Measurements from ENCODE around the gene COQ5. TPM values are rescaled to one million over a fixed set of nuclear protein-coding genes. Genes with fewer than 3 reads are reported as not detected.

COQ5 gene, protein sequence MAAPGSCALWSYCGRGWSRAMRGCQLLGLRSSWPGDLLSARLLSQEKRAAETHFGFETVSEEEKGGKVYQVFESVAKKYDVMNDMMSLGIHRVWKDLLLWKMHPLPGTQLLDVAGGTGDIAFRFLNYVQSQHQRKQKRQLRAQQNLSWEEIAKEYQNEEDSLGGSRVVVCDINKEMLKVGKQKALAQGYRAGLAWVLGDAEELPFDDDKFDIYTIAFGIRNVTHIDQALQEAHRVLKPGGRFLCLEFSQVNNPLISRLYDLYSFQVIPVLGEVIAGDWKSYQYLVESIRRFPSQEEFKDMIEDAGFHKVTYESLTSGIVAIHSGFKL
- 10 to 100 TPM; 22.6 to 40.4 (median 28.6) TPM for total RNA-seq

DNA sequence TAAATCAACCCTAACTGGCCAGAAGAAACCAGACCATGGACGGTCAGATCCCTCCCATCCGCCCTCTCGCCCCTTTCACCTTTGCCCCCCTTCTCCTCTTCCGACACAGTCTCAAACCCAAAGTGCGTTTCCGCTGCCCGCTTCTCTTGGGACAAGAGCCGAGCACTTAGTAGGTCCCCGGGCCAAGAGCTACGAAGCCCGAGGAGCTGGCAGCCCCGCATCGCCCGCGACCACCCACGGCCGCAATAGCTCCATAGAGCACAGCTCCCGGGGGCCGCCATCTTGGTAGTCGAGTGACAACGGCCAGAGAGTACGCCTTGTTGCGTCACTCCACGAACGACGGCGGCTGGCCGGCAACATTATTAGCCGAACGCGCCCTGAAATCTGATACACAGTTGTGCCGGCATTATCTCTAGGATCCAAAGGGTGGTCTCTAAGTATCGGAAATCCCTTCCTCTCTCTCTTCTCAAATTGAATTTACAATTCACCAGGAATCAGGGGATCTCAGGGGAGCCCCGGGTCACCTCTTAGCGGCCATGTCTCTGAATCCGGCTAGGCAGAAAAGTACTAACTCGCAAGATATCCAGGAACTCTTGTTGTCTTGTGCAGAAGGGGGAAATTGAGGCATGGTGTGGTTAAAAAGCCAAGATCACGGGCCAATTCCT is at the start of gene COQ5:
COQ5 (minus strand) TSS at position 298 of the 665 bp plus-strand sequence; CDS start at position 281, 17 bp downstream.
- Histone ChIP-seq H3K36me3 (peaks cover 0 to 4% (median 0%) of the 10 kb centered on the region in 3 donors), H3K4me3 (peak within 1 kb of the TSS; percentile 69 to 94 (median 88)), H3K27me3 (no peaks in the 10 kb centered on the region), H3K9me3 (no peaks in the 10 kb centered on the region), H3K27ac (peak within 1 kb of the TSS; percentile 90 to 97 (median 92)), H3K4me1 (peaks cover 0 to 12% (median 2%) of the 10 kb centered on the region in 4 donors)
- peak; percentile 91 to 96 (median 92) for DNase-seq
- peak; percentile 52 to 62 for TF ChIP-seq POLR2A (IDR thresholded peaks at IDR 0.05)
- TF ChIP-seq, protein P1, sequence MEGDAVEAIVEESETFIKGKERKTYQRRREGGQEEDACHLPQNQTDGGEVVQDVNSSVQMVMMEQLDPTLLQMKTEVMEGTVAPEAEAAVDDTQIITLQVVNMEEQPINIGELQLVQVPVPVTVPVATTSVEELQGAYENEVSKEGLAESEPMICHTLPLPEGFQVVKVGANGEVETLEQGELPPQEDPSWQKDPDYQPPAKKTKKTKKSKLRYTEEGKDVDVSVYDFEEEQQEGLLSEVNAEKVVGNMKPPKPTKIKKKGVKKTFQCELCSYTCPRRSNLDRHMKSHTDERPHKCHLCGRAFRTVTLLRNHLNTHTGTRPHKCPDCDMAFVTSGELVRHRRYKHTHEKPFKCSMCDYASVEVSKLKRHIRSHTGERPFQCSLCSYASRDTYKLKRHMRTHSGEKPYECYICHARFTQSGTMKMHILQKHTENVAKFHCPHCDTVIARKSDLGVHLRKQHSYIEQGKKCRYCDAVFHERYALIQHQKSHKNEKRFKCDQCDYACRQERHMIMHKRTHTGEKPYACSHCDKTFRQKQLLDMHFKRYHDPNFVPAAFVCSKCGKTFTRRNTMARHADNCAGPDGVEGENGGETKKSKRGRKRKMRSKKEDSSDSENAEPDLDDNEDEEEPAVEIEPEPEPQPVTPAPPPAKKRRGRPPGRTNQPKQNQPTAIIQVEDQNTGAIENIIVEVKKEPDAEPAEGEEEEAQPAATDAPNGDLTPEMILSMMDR (IDR thresholded peaks at IDR 0.05): no peak

DNA sequence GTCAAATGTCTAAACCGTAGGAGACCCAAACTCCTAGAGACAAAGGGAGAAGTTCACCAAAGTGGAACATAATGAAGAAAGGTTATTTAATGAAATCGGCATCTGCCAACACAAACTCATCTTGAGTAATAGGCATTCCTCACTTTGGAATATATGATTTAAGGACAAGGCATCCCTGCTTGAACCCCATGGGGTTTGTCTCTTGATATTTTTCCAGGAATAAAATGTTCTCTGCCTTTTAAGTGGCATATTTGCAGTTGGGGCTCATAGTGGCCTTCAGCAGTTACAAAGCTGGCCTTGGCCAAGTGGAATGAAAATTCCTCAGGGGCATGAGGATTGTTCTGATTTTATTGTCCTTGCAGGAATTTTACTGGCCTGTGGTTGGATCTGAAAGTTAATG is 45.1 kb upstream of the COQ5 start:
- no peak overlapping the region for H3K4me3 ChIP-seq
- DNase-seq: no peak
- peaks cover 0 to 100% (median 0%) of the 10 kb centered on the region in 3 donors for H3K36me3 ChIP-seq
- no peak overlapping the region for H3K27ac ChIP-seq
- TF ChIP-seq POLR2A (IDR thresholded peaks at IDR 0.05): no peak
- TF ChIP-seq, protein P1 (IDR thresholded peaks at IDR 0.05): no peak
- no peaks in the 10 kb centered on the region for H3K27me3 ChIP-seq
- H3K4me1 ChIP-seq: no peaks in the 10 kb centered on the region
- H3K9me3 ChIP-seq: no peaks in the 10 kb centered on the region

DNA sequence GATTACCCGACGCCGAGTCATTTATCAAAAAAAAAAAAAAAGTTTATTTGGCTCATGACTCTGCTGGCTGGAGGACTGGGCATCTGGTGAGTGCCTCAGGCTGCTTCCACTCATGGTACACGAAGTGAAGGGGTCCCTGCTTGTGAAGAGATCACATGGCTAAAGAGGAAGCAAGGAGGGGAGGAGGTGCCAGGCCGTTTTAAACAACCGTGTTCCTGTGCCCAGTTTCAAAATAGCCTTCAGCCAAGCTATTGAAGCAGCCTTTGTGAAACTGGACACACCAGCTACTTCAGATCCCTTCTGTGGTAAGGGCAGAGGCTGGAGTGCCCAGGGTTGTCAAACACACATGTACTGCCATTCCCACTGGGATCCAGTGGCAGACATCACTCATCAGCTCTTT is 44.6 kb upstream of the COQ5 start:
- no peak for TF ChIP-seq POLR2A (IDR thresholded peaks at IDR 0.05)
- TF ChIP-seq, protein P1 (IDR thresholded peaks at IDR 0.05): no peak
- no peaks in the 10 kb centered on the region for H3K9me3 ChIP-seq
- no peak for DNase-seq
- peaks cover 0 to 100% (median 0%) of the 10 kb centered on the region in 3 donors for H3K36me3 ChIP-seq
- H3K27ac ChIP-seq: no peak overlapping the region
- no peaks in the 10 kb centered on the region for H3K4me1 ChIP-seq
- no peaks in the 10 kb centered on the region for H3K27me3 ChIP-seq
- no peak overlapping the region for H3K4me3 ChIP-seq

DNA sequence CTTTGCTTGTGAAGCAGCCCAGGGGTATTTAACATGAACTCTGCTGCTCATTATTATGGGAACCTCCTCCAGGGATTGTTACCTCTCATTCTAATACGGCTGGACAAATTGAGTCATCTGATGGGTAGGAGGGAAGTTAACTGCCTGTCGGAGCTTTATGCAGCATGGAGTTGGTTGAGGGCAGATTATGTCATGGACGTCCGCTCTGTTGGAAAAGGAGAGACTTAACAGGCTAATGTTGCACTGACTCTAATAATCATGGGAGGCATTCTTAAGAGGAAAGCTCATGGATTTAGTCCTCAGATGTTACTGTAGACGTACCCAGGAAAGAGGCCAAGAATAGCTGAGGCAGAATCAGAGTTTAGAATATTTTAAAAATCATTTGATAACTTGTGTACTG is 42.3 kb upstream of the COQ5 start:
- no peak for DNase-seq
- TF ChIP-seq, protein P1 (IDR thresholded peaks at IDR 0.05): no peak
- no peak for TF ChIP-seq POLR2A (IDR thresholded peaks at IDR 0.05)
- no peaks in the 10 kb centered on the region for H3K27me3 ChIP-seq
- no peak overlapping the region for H3K27ac ChIP-seq
- no peaks in the 10 kb centered on the region for H3K4me1 ChIP-seq
- no peak overlapping the region for H3K4me3 ChIP-seq
- peaks cover 0 to 100% (median 0%) of the 10 kb centered on the region in 3 donors for H3K36me3 ChIP-seq
- no peaks in the 10 kb centered on the region for H3K9me3 ChIP-seq

DNA sequence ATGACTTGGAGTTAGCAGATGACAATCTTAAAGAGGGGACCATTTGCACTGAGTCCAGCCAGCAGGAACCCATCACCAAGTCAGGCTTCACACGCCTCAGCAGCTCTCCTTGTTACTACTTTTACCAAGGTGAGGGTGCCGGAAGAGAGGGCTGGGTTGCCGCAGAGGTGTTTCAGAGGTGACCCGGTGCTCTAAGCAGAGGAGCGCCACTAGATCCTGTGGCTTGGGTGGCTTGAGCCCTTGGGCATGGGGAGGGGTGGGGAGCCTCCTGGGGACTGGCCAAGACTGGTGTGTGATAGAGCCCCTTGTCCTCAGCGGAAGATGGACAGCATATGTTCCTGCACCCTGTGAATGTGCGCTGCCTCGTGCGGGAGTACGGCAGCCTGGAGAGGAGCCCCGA is 34.5 kb upstream of the COQ5 start:
- Histone ChIP-seq H3K27ac (peak overlapping the region in 1 of 4 donors; percentile 31), H3K27me3 (no peaks in the 10 kb centered on the region)

More for the DNA sequence above, 34.5 kb upstream of the COQ5 start:
- H3K9me3 ChIP-seq: no peaks in the 10 kb centered on the region
- peaks cover 0 to 6% (median 0%) of the 10 kb centered on the region in 4 donors for H3K4me1 ChIP-seq
- H3K36me3 ChIP-seq: peaks cover 0 to 95% (median 0%) of the 10 kb centered on the region in 3 donors
- TF ChIP-seq POLR2A (IDR thresholded peaks at IDR 0.05): no peak
- TF ChIP-seq, protein P1 (IDR thresholded peaks at IDR 0.05): no peak
- no peak for DNase-seq
- no peak overlapping the region for H3K4me3 ChIP-seq
